K562 (cell line): Measurements from ENCODE around the gene TCF15. TPM values are rescaled to one million over a fixed set of nuclear protein-coding genes. Genes with fewer than 3 reads are reported as not detected.

Source experiments
- CBX8 ChIP-seq: fragments of 200-600 bp; sonication (generic); IDR thresholded peaks from 2 replicates; pipeline ENCODE4 v1.6.1; 2012; ENCODE audit warnings: borderline replicate concordance, mixed run types, low read depth, mild to moderate bottlenecking, moderate library complexity, mixed read lengths, low read length, control low read depth, inconsistent platforms; ENCODE audit not compliant: poor library complexity, severe bottlenecking; ENCODE audit errors: extremely low read depth
- CREB3 ChIP-seq: fragments of 450-650 bp; conservative IDR thresholded peaks from 2 replicates; pipeline ENCODE4 v1.6.1; 2016; ENCODE audit warnings: missing genetic modification characterization, low read depth, mild to moderate bottlenecking, missing compliant biosample characterization, moderate library complexity
- REST ChIP-seq, 2 experiments: fragments of 450-650 bp; formaldehyde crosslinking in 1 of 2; IDR thresholded peaks; 2 replicates each; pipeline versions ENCODE4 v1.4.0 to v1.6.1; 2014 to 2020; ENCODE audit warnings: mild to moderate bottlenecking in 2 of 2, borderline replicate concordance in 1 of 2, low read depth in 1 of 2
- ZNF408 ChIP-seq: fragments of 250-450 bp; sonication (Bioruptor Pico); IDR thresholded peaks from 2 replicates; pipeline ENCODE4 v1.4.0; 2020; ENCODE audit warnings: low read depth, mild to moderate bottlenecking, moderate library complexity
- polyA plus RNA-seq, 8 experiments: library from polyadenylated mRNA; depleted of rRNA in 4 of 8; stranded (reverse) in 5 of 8; unstranded in 3 of 8; fragments of >200 nt; fragmentation: Nextera tagmentation in 2 of 8; fragmentation: Illumina TruSeq in 1 of 8; extraction: Ambion mirVana in 2 of 8; extraction: Trizol in 1 of 8; gene quantifications; 2 replicates each; pipeline versions ENCODE4 v1.2.1 to v1.2.3, GENCODE V29; 2011 to 2014; ENCODE audit warnings: inconsistent platforms in 1 of 8, missing spikeins in 1 of 8
- total RNA-seq, 7 experiments: library from RNA; depleted of rRNA in 6 of 7; stranded (reverse); fragments of >200 nt in 6 of 7; fragmentation: Illumina TruSeq in 2 of 7; extraction: Trizol in 2 of 7; gene quantifications; 2 replicates each; pipeline versions ENCODE4 v1.2.1 to v1.2.3, GENCODE V29; 2011 to 2021; ENCODE audit warnings: low replicate concordance in 1 of 7

TCF15 gene
- total and polyA plus RNA-seq, 9 of the 15 experiments (the other 6 are each of a cell fraction or from before 2014, with no cell fraction given): 0.04 to 5.0 (median 1.2) TPM

- TF ChIP-seq REST (IDR thresholded peaks at IDR 0.05; ENCODE audit: borderline replicate concordance) (peak; percentile 89; the same call in 1 of the 2 replicates), REST (CRISPR knock-in tag; IDR thresholded peaks at IDR 0.05; ENCODE audit: low read depth) (no peak), CREB3 (tag) (no peak), ZNF408 (no peak), CBX8 (no peak)
These were observed 48.5 kb downstream of the TCF15 start (continued) for GRCh38 chr20:561437-562231.
